Measurements from ENCODE around the gene GRAMD4.

The GRAMD4 gene

DNA sequence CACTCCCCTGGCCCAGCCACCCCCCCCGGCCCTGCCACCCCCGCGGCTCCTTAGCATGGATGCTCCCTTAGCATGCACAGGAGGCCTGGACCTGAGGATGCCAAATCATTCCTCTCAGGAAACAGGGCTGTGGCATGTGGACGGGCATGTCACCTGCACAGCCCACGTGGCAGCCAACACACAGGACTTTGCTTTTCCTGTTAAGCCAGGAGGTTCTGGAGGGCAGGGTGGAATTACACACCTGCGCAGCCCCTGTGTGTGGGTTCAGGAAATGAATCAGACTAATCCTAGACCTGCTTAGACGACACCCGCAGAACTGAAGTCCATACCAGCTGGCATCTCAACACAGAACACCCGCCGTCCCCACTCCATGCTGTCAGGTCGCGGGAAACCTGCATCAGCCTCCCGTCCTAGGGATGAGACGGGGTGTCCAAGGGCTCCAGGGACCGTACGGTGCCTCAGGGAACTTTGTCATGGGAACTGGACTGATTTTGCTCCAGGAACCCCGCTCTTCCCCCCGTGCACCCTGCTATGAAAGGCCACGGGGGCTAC, 107.7 kb downstream of the GRAMD4 start:
- no peak for DNase-seq

DNA sequence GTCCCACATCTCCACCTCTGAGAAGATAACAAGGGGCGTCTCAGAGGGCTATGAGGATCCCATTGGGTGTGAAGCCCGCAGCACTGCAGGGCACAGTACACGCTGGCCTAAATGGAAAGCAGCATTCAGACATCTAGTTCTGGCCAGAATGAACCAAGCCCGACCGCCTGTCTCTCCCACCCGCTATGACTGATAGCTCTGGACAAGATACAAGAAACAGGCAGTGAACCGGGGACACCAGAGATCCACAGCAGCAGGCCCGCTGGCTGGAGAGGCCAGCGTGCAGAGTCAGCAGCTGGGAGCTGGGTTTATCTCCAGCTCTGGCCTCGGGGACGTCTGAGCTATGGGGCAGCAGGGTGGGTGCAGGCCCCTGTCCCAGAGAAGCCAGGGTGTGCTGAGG, 108.3 kb downstream of the GRAMD4 start:
- no peak for DNase-seq

Data from activated CD4-positive, alpha-beta T cell treated with anti-CD3 and anti-CD28 coated beads, Interleukin-2, amount 50 U/mL, for 4 hours (primary cell).